Activated naive CD4-positive, alpha-beta T cell treated with anti-CD3 and anti-CD28 coated beads, Interleukin-2, amount 10 ng/mL, durations not matched to agents 7 days and 5 days (primary cell): Measurements from ENCODE around the gene CTTNBP2NL.
A peak's percentile ranks its signal among the peaks of the same experiment; 100 is the strongest.
"Not testable (repeated sequence)": the region's sequence is repeated elsewhere in the genome, so short reads cannot be mapped to it uniquely, and the experiment has no call there.

ENCODE experiments used
- CTCF ChIA-PET: fragments of 350-600 bp; sonication (Branson Sonifier 250); formaldehyde crosslinking; loops from one replicate; lab custom pipeline; 2021; ENCODE audit warnings: antibody characterized with exemption; lab: Charles Lee
- DNase-seq: peaks from one replicate; pipeline ENCODE4 v3.0.0-alpha.2; 2020
- H3K27ac Mint-ChIP-seq: one replicate; pipeline ENCODE4 v1.8.0; 2021; ENCODE audit warnings: mild to moderate bottlenecking, moderate library complexity, mixed read lengths
- H3K27me3 Mint-ChIP-seq: one replicate; pipeline ENCODE4 v1.8.0; 2021; ENCODE audit warnings: mild to moderate bottlenecking, mixed read lengths
- H3K36me3 Mint-ChIP-seq: one replicate; pipeline ENCODE4 v1.8.0; 2021; ENCODE audit warnings: mixed read lengths
- H3K4me1 Mint-ChIP-seq: one replicate; pipeline ENCODE4 v1.8.0; 2021; ENCODE audit warnings: mixed read lengths
- H3K4me3 Mint-ChIP-seq: one replicate; pipeline ENCODE4 v1.8.0; 2021; ENCODE audit warnings: mild to moderate bottlenecking, moderate library complexity, mixed read lengths
- H3K9me3 Mint-ChIP-seq: one replicate; pipeline ENCODE4 v1.8.0; 2021; ENCODE audit warnings: mixed read lengths

Gene CTTNBP2NL

DNA sequence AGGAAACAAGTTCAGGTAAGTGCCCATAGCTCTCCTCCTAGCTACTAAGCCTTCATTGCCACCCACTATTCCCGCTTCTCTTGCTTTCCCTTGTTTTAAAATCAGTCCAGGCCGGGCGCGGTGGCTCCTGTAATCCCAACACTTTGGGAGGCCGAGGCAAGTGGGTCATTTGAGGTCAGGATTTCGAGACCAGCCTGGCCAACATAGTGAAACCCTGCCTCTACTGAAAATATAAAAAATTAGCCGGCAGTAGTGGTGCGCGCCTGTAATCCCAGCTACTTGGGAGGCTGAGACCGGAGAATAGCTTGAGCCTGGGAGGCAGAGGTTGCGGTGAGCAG lies 4.4 kb upstream of the CTTNBP2NL start:
- Mint-ChIP-seq H3K27ac (no peak overlapping the region), H3K4me1 (peaks cover 19% of the 10 kb centered on the region), H3K27me3 (peaks cover 63% of the 10 kb centered on the region), H3K9me3 (no peaks in the 10 kb centered on the region), H3K4me3 (no peak overlapping the region), H3K36me3 (no peaks in the 10 kb centered on the region)
- DNase-seq, result no peak
- CTCF ChIA-PET, result interaction anchor here (0.6 to 4.8 kb wide), 20 partner anchors 10 to 681 kb away, joined by 3 to 78 read pairs (median 5); partner anchors contain the start of genes LRIG2, PPM1J and RHOC

DNA sequence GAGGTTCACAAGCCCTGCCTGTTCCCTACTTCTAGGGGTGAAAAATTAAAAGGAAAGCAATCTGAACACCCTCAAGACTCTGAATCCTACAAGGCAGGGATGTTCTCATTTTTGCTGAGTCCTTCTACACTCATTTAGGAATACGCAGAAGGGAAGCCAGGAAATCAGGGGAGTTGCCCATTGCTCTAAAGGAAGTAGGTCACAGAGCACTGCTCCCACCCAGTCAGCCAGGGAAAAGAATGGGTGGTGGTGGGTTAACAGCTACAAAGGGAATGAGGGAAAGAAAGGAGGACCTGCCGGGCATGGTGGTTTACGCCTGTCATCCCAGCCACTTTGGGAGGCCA lies 2.4 kb upstream of the CTTNBP2NL start:
- CTCF ChIA-PET, result interaction anchor here (0.9 to 1.7 kb wide), 3 partner anchors 72 to 314 kb away, joined by 3 to 13 read pairs (median 4); no protein-coding TSS in a partner anchor
- Mint-ChIP-seq H3K4me1 (peaks cover 24% of the 10 kb centered on the region), H3K4me3 (no peak overlapping the region), H3K27ac (no peak overlapping the region), H3K36me3 (no peaks in the 10 kb centered on the region), H3K9me3 (no peaks in the 10 kb centered on the region), H3K27me3 (peaks cover 56% of the 10 kb centered on the region)
- DNase-seq, result no peak

DNA sequence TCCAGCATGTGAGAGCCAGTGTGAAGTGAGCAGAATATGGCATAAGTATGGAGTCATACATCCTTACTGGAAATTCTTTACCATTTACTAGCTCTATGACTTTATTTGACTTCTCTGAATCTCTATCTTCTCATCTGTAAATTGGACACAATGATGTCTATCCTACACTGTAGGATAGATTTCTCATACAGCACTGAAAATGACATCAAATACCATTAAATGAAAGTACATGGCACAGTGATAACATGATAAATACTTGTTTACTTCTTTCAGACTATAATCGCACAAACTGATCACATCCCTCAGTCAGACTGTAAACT lies 1.3 kb upstream of the CTTNBP2NL start:
- Mint-ChIP-seq H3K27ac (no peak overlapping the region), H3K4me3 (no peak overlapping the region)

DNA sequence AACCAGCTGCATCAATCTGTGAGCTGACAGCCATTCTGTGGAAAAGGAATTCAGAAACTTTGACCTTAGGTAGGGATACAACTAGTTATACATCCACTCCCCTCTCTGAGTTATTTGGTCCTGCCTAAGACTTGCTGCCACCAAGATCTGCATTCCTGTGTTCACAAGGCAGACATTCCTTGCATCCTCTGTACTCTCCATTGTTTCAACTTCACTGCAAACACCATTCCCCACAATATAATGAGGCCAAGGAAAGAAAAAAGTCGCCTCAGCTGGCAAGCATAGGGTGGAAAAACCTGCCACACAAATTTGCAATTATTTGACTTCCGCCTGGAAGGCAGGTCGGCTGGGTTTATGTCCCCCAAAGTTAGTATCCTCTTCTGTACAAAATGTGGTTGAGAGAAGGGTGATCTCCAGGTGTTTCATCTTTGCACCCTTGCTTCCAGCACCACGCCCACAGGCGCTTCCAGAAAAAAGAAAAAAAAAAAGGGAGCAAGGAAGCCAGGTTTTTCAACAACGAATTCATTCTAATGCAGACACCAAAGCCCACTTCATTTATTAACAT lies 676 bp upstream of the CTTNBP2NL start:
- H3K27ac Mint-ChIP-seq, result no peak overlapping the region
- H3K4me1 Mint-ChIP-seq, result peaks cover 24% of the 10 kb centered on the region
- peak overlapping the region; percentile 88 for H3K4me3 Mint-ChIP-seq
- no peaks in the 10 kb centered on the region for H3K9me3 Mint-ChIP-seq
- CTCF ChIA-PET, result interaction anchor here (1.7 kb wide), 2 partner anchors 70 to 106 kb away, joined by 4 to 13 read pairs; no protein-coding TSS in a partner anchor
- DNase-seq, result no peak
- no peaks in the 10 kb centered on the region for H3K36me3 Mint-ChIP-seq
- H3K27me3 Mint-ChIP-seq, result peaks cover 45% of the 10 kb centered on the region

More for the DNA sequence above, 1.3 kb upstream of the CTTNBP2NL start:
- CTCF ChIA-PET, result interaction anchor here (0.9 to 1.7 kb wide), 3 partner anchors 71 to 220 kb away, joined by 4 to 13 read pairs (median 4); no protein-coding TSS in a partner anchor
- Mint-ChIP-seq H3K9me3 (no peaks in the 10 kb centered on the region), H3K36me3 (no peaks in the 10 kb centered on the region), H3K27me3 (peaks cover 49% of the 10 kb centered on the region), H3K4me1 (peaks cover 24% of the 10 kb centered on the region)
- DNase-seq, result no peak

DNA sequence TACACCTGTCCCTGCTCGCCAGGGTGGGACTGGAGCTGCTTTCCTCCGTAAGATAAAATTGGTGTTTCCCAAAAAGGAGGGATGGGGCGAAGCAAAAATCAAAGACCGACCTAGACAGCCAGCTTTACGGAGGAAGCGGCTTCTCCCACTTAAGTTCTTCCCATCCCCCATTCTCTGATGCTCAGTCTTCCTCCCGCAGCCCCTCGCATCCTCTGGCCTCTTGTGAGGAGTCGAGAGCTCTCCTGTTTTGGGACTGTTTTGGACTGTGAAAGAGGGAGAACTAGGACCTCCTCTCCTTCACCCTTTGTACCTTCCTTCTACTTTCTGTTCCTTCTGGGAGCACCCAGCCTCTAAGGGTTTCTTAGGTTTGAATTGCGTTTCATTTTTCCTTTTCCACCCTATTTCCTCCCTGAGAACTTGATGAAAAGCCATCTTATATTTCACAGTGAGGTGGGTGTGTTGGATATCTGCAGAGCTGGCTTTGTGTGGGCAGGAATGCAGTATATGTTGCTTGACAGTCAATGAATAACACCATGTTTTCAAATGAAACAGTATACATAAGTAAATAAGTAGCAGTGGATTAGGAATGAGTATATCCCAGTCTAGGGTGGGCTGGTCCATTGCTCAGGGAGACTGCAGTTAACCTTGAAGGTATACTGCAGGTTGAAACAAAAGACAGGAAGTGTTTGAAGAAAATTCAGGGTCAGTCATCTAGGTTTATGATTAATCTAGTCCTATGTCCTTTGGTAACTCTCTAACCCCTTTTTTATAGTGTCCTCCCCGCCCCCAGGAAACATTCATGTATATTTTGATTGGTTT lies 848 bp downstream of the CTTNBP2NL start:
- CTCF ChIA-PET, result interaction anchor here (0.8 to 1.8 kb wide), 2 partner anchors 69 to 310 kb away, joined by 4 to 10 read pairs; partner anchors contain the start of gene RHOC
- H3K27me3 Mint-ChIP-seq, result peaks cover 44% of the 10 kb centered on the region
- H3K36me3 Mint-ChIP-seq, result no peaks in the 10 kb centered on the region
- DNase-seq, result no peak
- H3K4me3 Mint-ChIP-seq, result peak overlapping the region; percentile 88
- H3K27ac Mint-ChIP-seq, result no peak overlapping the region
- H3K4me1 Mint-ChIP-seq, result peaks cover 17% of the 10 kb centered on the region
- no peaks in the 10 kb centered on the region for H3K9me3 Mint-ChIP-seq

DNA sequence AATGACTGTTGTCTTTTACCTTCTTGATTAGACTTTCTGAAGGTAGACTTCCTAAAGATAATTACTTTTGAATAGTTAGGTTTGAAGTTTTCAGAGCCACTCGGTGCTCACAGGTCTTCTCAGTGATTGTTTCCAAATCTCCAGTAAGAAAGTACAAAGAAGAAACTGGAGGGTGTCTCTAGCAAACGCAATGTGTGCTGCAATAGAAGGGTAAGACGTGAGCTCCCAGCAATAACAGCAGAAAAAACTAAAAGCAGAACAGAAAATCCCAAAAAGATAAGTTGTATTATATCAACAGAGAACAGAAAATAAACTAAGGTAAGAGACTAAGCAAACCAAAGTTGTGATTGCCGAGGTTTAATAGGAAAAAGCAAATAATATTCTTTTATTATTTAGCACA lies 1.8 kb downstream of the CTTNBP2NL start:
- CTCF ChIA-PET, result interaction anchor here (1.8 kb wide), 1 partner anchor 68 kb away, joined by 10 read pairs; no protein-coding TSS in a partner anchor
- Mint-ChIP-seq H3K4me1 (peaks cover 17% of the 10 kb centered on the region), H3K27me3 (peaks cover 44% of the 10 kb centered on the region), H3K9me3 (no peaks in the 10 kb centered on the region), H3K27ac (no peak overlapping the region), H3K4me3 (no peak overlapping the region), H3K36me3 (no peaks in the 10 kb centered on the region)
- DNase-seq, result no peak

DNA sequence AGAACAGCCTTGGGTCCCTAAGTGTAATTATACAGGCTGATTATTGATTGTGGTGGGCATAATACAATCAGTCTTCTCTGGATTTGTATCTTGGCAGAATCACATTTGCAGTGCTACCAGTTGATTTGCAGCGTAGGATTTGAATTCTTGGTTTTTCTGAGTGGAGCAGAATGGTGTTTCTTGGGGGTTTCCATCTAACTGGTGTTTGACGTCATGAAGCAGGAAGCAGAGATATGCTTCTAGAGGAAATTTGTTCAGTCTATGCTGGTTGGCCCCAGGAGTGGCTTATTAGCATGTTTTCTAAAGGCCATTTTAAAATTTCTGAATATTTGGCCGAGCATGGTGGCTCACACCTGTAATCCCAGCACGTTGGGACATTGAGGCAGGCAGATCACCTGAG lies 3.4 kb downstream of the CTTNBP2NL start:
- H3K9me3 Mint-ChIP-seq, result no peaks in the 10 kb centered on the region
- H3K4me3 Mint-ChIP-seq, result no peak overlapping the region
- no peak for DNase-seq
- CTCF ChIA-PET, result no interaction called here
- no peaks in the 10 kb centered on the region for H3K36me3 Mint-ChIP-seq
- no peak overlapping the region for H3K27ac Mint-ChIP-seq
- peaks cover 32% of the 10 kb centered on the region for H3K27me3 Mint-ChIP-seq
- H3K4me1 Mint-ChIP-seq, result peaks cover 17% of the 10 kb centered on the region

DNA sequence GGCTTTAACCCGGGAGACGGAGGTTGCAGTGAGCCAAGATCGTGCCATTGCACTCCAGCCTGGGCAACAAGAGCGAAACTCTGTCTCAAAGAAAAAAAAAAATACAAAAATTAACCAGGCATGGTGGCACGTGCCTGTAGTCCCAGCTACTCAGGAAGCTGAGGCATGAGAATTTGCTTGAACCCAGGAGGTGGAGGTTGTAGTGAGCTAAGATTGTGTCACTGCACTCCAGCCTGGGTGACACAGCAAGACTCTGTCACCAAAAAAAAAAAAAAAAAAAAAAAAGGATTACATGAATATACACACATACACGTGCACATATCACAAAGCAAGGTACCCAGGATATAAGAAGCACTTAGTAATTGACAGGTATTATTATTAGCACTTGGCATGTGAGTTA lies 4.7 kb downstream of the CTTNBP2NL start:
- Mint-ChIP-seq H3K27me3 (peaks cover 28% of the 10 kb centered on the region), H3K4me1 (peaks cover 11% of the 10 kb centered on the region)
- not testable (repeated sequence) for H3K36me3 Mint-ChIP-seq, DNase-seq, H3K27ac Mint-ChIP-seq, H3K4me3 Mint-ChIP-seq, H3K9me3 Mint-ChIP-seq
- CTCF ChIA-PET, result interaction anchor here (0.8 to 1.0 kb wide), 2 partner anchors 10 to 315 kb away, joined by 4 to 5 read pairs; partner anchors contain the start of gene PPM1J

DNA sequence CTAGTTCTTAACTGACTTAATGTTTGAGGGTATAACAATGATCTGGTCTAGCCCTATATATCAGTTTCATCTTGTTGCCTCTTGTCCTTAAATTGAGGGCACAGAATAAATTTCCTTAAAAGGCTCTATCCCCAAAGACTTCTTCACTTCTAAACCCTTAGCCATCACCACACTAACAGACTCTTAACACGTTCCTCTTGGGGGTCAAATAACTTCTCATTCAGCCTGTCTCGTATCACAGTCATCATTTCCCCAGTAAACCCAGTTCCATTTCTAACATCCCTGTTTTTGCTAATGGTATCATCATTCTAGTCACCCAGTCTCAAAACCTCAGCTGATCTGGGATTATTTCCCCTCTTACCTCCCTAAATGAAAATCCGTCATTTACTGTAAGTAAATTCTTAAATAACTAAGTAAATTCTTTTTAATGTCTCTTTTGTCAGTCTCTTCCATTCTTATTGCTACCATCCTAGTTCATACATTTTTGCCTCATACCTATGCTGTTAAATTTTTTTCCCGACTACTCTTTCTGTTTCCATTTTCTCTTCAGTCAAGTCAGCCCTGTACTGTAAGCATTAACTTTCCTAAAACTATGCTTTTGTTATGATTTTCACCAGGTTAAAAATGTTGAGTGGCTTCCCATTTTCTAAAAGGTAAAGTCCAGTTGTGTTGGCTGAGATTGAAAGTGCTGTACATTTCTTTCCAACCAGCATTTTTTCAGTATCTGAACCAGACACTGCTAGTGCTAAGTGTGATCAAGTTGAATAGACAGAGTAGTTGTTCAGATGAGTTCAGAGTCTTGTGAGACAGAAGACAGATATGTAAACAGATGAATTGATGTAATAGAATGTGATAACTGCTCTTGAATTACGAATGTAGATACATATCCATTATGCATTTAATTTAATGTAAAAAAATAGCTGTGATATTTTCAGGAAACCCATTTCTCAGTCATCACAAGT lies 6.9 kb downstream of the CTTNBP2NL start:
- H3K27ac Mint-ChIP-seq, result no peak overlapping the region
- CTCF ChIA-PET, result interaction anchor here (0.5 kb wide), 1 partner anchor 621 kb away, joined by 4 read pairs; no protein-coding TSS in a partner anchor

DNA sequence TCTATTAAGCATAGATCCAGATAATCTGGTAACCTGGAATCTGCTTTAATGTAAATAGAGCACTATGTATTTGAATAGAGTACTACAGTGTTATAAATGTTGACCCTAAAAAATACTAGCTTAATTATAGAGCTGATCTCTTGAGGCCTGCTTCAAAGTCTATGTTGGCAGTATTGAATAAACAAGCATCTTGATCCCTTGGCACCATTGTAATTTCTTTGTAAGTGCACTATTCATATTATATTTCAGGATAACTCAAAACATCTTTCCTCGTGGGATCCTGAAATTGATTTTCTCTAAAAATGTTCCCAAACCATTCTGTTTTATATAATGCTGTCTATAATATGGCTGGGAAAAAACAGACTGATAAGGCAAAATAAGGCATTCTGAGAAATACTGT lies 10.8 kb downstream of the CTTNBP2NL start:
- Mint-ChIP-seq H3K36me3 (no peaks in the 10 kb centered on the region), H3K4me1 (no peaks in the 10 kb centered on the region), H3K4me3 (no peak overlapping the region), H3K27ac (no peak overlapping the region), H3K27me3 (peaks cover 6% of the 10 kb centered on the region), H3K9me3 (no peaks in the 10 kb centered on the region)
- CTCF ChIA-PET, result interaction anchor here (1.0 kb wide), 1 partner anchor 35 kb away, joined by 3 read pairs; no protein-coding TSS in a partner anchor
- DNase-seq, result no peak

More for the DNA sequence above, 6.9 kb downstream of the CTTNBP2NL start:
- H3K36me3 Mint-ChIP-seq, result no peaks in the 10 kb centered on the region
- no peaks in the 10 kb centered on the region for H3K9me3 Mint-ChIP-seq
- no peak for DNase-seq
- no peak overlapping the region for H3K4me3 Mint-ChIP-seq
- H3K27me3 Mint-ChIP-seq, result peaks cover 11% of the 10 kb centered on the region
- H3K4me1 Mint-ChIP-seq, result no peaks in the 10 kb centered on the region

DNA sequence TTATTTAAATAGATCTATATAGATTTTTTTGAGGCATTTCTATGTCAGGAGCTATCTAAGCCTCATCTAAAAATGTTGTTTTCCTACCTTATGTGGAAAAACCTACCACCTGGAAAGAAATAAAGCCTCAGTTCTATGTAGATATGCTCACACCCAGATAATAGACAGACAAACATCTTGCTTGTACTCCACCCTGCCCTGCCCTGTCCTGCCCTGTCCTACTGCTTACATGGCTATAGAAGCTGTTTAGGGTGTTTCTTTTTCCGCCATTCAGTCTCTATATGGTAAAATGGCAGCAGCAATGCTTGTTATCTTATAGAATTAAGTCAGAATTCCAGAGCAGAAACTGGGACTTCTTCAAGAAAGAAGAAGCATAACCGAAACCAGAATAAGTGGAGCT lies 13.4 kb downstream of the CTTNBP2NL start:
- CTCF ChIA-PET, result no interaction called here
- H3K4me1 Mint-ChIP-seq, result no peaks in the 10 kb centered on the region
- H3K27me3 Mint-ChIP-seq, result no peaks in the 10 kb centered on the region
- no peak overlapping the region for H3K4me3 Mint-ChIP-seq
- no peak overlapping the region for H3K27ac Mint-ChIP-seq
- H3K9me3 Mint-ChIP-seq, result no peaks in the 10 kb centered on the region
- no peak for DNase-seq
- H3K36me3 Mint-ChIP-seq, result no peaks in the 10 kb centered on the region

DNA sequence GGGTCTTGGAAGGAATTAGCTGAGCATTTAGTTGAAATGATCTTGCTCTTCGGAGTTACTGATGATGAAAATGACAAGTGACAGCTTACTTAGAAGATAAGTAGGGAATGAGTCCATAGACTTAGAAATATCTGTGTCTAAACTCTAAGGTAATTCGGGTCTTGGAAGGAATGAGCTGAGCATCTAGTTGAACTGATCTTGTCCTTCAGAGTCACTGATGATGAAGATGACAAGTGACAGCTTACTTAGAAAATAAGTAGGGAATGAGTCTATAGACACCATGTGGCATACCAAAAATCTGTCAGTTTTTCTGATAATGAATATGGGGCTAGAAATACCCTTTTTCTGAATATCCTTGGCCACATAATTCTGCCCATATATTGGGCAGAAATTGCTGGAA lies 14.7 kb downstream of the CTTNBP2NL start:
- Mint-ChIP-seq H3K4me3 (no peak overlapping the region), H3K36me3 (no peaks in the 10 kb centered on the region), H3K4me1 (no peaks in the 10 kb centered on the region), H3K27ac (no peak overlapping the region), H3K27me3 (no peaks in the 10 kb centered on the region), H3K9me3 (no peaks in the 10 kb centered on the region)
- DNase-seq, result no peak
- CTCF ChIA-PET, result interaction anchor here (0.7 to 1.9 kb wide), 2 partner anchors 55 to 632 kb away, joined by 3 to 6 read pairs; no protein-coding TSS in a partner anchor

DNA sequence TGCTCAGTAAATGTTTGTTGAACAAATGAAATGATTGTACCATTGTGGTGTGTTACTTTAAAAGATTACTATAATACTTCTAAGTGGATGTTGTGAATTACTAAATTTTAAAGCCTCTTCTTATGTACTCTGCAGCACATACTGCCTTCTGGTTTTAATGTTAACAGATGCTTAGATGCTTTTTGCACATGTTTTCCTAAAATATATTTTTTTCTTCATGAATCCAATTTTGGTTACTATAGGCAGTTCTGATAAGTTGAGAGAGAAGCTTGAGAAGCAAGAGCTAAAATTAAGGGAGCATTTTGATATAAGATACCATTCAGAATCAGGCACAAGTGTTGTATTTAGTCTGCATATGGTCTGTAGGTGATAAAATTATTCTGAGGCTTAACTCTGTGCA lies 21.3 kb downstream of the CTTNBP2NL start:
- CTCF ChIA-PET, result no interaction called here
- no peak overlapping the region for H3K27ac Mint-ChIP-seq
- no peaks in the 10 kb centered on the region for H3K27me3 Mint-ChIP-seq
- no peaks in the 10 kb centered on the region for H3K36me3 Mint-ChIP-seq
- H3K9me3 Mint-ChIP-seq, result no peaks in the 10 kb centered on the region
- no peaks in the 10 kb centered on the region for H3K4me1 Mint-ChIP-seq
- DNase-seq, result no peak
- no peak overlapping the region for H3K4me3 Mint-ChIP-seq
